ENCODE results near the gene CADPS.

The CADPS gene

DNA sequence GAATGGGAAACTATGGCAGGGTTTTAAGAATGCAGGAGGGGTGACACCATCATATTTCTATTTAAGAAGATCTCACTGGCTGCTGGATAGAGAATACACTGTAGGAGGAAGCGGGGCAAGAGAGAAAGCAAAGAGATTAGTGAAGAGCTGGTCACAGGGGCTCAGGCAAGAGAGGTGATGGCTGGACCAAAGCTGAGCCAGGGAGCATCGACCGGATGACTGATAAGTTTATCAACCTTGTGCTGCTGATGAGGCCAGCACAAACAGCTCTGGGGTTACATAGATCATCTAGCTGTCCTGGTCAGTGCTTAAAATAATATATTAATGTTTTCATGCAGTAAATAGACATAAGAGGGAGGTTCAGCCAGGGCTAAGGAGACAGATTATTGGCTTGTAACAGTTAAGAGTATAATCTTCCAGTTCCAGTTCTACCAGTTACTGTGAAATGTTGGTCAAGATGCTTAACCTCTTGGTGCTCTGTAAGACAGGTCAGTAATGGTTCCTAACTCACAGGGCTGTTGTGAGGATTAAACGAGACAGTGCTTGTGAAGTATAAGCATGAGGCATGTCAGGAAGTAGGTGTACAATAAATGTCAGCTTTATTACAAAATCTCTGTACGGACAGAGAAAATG lies 300.8 kb downstream of the CADPS start:
- H3K9ac ChIP-seq (ENCODE audit: low read depth in 1 of 2, low read length in 2 of 2) = no peak overlapping the region
- no peak overlapping the region for H3K4me3 ChIP-seq (ENCODE audit: low read length in 2 of 2)
- H3K36me3 ChIP-seq (ENCODE audit: control insufficient read depth in 2 of 2, insufficient read depth in 2 of 2, low read length in 2 of 2) = no peaks in the 10 kb centered on the region
- H3K4me1 ChIP-seq (ENCODE audit: control insufficient read depth in 2 of 2, insufficient read depth in 2 of 2, low read length in 2 of 2) = no peaks in the 10 kb centered on the region
- H3K9me3 ChIP-seq (ENCODE audit: control insufficient read depth in 2 of 2, low read length in 2 of 2) = peaks cover 0 to under 1% of the 10 kb centered on the region in 2 donors
- H3K27me3 ChIP-seq (ENCODE audit: control insufficient read depth in 2 of 2, insufficient read depth in 2 of 2, low read length in 2 of 2) = no peaks in the 10 kb centered on the region
- no peak overlapping the region for H3K27ac ChIP-seq (ENCODE audit: low read depth in 2 of 2, low read length in 2 of 2)

DNA sequence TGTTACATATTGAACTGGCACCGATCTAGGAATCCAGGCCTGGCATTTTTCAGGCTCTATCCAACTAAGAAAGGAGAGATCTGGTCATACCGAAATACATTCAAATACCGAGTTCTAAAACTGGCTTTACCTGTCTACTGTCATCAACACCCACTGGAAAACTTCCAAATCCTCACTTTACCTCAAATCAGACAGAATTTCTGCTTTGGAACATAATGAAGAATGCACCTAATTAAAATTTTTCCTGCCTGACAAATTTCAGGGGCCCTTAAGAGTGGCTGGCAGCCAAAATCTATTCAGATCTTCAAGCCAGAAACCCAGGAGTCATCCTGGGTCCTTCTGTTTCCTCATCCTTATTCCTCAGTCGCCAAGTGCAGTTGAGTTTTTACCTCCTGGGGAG lies 303.3 kb downstream of the CADPS start:
- Histone ChIP-seq H3K9me3 (ENCODE audit: control insufficient read depth in 2 of 2, low read length in 2 of 2) (no peaks in the 10 kb centered on the region), H3K27ac (ENCODE audit: low read depth in 2 of 2, low read length in 2 of 2) (no peak overlapping the region), H3K4me3 (ENCODE audit: low read length in 2 of 2) (no peak overlapping the region), H3K36me3 (ENCODE audit: control insufficient read depth in 2 of 2, insufficient read depth in 2 of 2, low read length in 2 of 2) (no peaks in the 10 kb centered on the region), H3K9ac (ENCODE audit: low read depth in 1 of 2, low read length in 2 of 2) (no peak overlapping the region), H3K27me3 (ENCODE audit: control insufficient read depth in 2 of 2, insufficient read depth in 2 of 2, low read length in 2 of 2) (no peaks in the 10 kb centered on the region), H3K4me1 (ENCODE audit: control insufficient read depth in 2 of 2, insufficient read depth in 2 of 2, low read length in 2 of 2) (no peaks in the 10 kb centered on the region)

DNA sequence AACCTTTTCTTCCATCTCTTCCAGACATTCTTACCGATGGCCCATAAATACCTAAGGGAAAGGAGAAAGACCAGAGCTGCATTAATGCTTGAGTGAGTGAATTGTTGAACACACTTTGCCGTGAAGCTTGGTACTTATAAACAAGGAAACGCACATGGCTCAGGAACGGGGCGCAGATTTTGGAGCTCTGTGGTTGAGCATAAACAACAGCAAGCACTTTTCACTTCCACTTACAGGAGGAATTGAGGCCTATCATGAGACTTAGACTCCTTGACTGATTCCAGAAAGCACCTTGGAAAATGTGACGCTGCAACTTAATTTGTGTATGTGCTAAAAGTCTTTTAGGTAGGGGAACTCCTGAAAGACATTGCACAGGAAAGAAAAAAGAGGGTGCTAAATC lies 304.3 kb downstream of the CADPS start:
- H3K27ac ChIP-seq (ENCODE audit: low read depth in 2 of 2, low read length in 2 of 2) = no peak overlapping the region
- H3K9me3 ChIP-seq (ENCODE audit: control insufficient read depth in 2 of 2, low read length in 2 of 2) = no peaks in the 10 kb centered on the region
- H3K4me3 ChIP-seq (ENCODE audit: low read length in 2 of 2) = no peak overlapping the region
- no peaks in the 10 kb centered on the region for H3K27me3 ChIP-seq (ENCODE audit: control insufficient read depth in 2 of 2, insufficient read depth in 2 of 2, low read length in 2 of 2)
- H3K36me3 ChIP-seq (ENCODE audit: control insufficient read depth in 2 of 2, insufficient read depth in 2 of 2, low read length in 2 of 2) = no peaks in the 10 kb centered on the region
- H3K4me1 ChIP-seq (ENCODE audit: control insufficient read depth in 2 of 2, insufficient read depth in 2 of 2, low read length in 2 of 2) = no peaks in the 10 kb centered on the region
- H3K9ac ChIP-seq (ENCODE audit: low read depth in 1 of 2, low read length in 2 of 2) = no peak overlapping the region

DNA sequence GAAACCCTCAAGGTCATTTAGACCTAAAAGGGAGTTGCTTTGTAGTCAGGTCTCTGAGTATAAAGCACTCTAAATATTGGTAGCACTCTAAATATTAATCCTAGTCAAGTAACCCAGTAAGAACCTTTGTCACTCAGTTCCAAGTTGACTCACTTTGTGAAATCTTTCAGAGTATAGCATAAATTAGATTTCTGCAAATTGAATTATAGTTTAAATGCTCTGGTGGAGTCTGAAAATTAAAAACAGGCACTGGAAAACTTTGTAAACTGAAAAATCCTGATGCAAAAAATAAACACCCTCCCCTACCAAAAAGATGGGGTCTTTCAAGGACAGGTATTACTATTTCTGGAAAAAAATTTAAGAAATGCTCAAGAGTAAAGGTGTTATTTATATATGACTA lies 305.6 kb downstream of the CADPS start:
- no peak overlapping the region for H3K27ac ChIP-seq (ENCODE audit: low read depth in 2 of 2, low read length in 2 of 2)
- H3K9ac ChIP-seq (ENCODE audit: low read depth in 1 of 2, low read length in 2 of 2) = no peak overlapping the region
- H3K9me3 ChIP-seq (ENCODE audit: control insufficient read depth in 2 of 2, low read length in 2 of 2) = no peaks in the 10 kb centered on the region
- no peaks in the 10 kb centered on the region for H3K27me3 ChIP-seq (ENCODE audit: control insufficient read depth in 2 of 2, insufficient read depth in 2 of 2, low read length in 2 of 2)
- no peaks in the 10 kb centered on the region for H3K36me3 ChIP-seq (ENCODE audit: control insufficient read depth in 2 of 2, insufficient read depth in 2 of 2, low read length in 2 of 2)
- no peaks in the 10 kb centered on the region for H3K4me1 ChIP-seq (ENCODE audit: control insufficient read depth in 2 of 2, insufficient read depth in 2 of 2, low read length in 2 of 2)
- no peak overlapping the region for H3K4me3 ChIP-seq (ENCODE audit: low read length in 2 of 2)

DNA sequence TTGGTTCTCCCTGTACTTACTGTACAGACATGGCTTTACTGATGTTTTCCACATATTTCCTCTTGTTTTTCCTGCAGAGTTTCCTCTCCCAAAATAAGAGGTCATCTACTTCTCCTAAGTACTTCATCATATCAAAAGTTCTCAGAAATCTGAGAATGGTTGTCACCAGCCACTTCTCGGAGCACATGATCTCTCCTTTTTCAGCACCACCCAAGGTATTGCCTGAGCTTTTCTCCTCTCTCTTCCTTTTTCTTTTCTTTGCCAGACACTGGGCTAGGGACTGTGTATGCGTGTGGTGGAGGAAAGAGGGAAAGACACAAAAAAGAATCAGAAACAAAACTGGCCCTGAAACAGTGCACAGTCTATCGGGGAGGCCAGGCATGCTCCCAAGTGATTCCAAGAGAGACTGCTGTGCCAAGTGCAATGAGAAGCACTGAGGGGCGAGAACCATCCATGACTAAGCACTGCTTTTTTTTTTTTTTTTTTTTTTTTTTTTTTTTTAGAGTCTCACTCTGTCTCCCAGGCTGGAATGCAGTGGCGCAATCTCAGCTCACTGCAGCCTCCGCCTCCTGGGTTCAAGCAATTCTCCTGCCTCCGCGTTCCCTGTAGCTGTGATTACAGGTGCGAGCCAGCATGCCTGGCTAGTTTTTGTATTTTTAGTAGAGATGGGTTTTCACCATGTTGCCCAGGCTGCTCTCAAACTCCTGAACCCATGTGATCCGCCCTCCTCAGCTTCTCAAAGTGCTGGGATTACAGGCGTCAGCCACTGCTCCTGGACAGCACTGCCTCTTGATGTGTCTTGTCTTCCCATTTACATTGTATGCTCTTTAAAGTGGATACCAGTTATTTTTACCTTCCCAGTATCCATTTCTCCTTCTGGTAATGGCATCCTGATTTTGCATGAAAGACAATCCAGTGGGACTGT lies 307.9 kb downstream of the CADPS start:
- Histone ChIP-seq H3K27me3 (ENCODE audit: control insufficient read depth in 2 of 2, insufficient read depth in 2 of 2, low read length in 2 of 2) (no peaks in the 10 kb centered on the region), H3K27ac (ENCODE audit: low read depth in 2 of 2, low read length in 2 of 2) (no peak overlapping the region), H3K4me3 (ENCODE audit: low read length in 2 of 2) (no peak overlapping the region), H3K9me3 (ENCODE audit: control insufficient read depth in 2 of 2, low read length in 2 of 2) (no peaks in the 10 kb centered on the region), H3K36me3 (ENCODE audit: control insufficient read depth in 2 of 2, insufficient read depth in 2 of 2, low read length in 2 of 2) (no peaks in the 10 kb centered on the region), H3K9ac (ENCODE audit: low read depth in 1 of 2, low read length in 2 of 2) (no peak overlapping the region), H3K4me1 (ENCODE audit: control insufficient read depth in 2 of 2, insufficient read depth in 2 of 2, low read length in 2 of 2) (no peaks in the 10 kb centered on the region)

DNA sequence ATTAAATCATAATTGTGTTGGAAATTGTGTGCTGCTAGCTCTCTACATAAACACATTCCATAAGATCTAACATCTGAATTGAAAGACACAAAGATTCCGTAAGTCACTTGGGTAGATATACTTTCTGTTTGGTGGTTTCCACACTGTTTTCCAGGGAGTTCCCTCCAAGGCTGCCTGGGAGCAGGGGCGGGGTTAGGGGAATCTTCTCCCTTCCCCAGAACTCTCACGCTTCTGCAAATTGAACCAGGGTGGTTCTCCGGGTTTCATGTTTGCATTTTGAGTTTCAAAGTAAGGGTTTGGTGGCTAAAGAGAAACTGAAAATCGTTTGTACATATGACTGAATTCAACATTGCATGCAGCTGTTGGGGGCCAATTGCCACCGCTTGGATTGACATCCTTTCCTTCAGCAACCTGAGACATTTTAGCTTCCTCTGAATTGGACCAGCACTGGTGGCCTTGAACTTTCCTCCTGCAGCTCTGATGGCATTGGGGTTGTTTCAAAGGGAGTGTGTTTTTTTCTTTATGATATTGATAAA lies 309.1 kb downstream of the CADPS start:
- Histone ChIP-seq H3K4me1 (ENCODE audit: control insufficient read depth in 2 of 2, insufficient read depth in 2 of 2, low read length in 2 of 2) (no peaks in the 10 kb centered on the region), H3K9me3 (ENCODE audit: control insufficient read depth in 2 of 2, low read length in 2 of 2) (no peaks in the 10 kb centered on the region), H3K27ac (ENCODE audit: low read depth in 2 of 2, low read length in 2 of 2) (no peak overlapping the region), H3K36me3 (ENCODE audit: control insufficient read depth in 2 of 2, insufficient read depth in 2 of 2, low read length in 2 of 2) (no peaks in the 10 kb centered on the region), H3K27me3 (ENCODE audit: control insufficient read depth in 2 of 2, insufficient read depth in 2 of 2, low read length in 2 of 2) (no peaks in the 10 kb centered on the region), H3K9ac (ENCODE audit: low read depth in 1 of 2, low read length in 2 of 2) (no peak overlapping the region), H3K4me3 (ENCODE audit: low read length in 2 of 2) (no peak overlapping the region)

DNA sequence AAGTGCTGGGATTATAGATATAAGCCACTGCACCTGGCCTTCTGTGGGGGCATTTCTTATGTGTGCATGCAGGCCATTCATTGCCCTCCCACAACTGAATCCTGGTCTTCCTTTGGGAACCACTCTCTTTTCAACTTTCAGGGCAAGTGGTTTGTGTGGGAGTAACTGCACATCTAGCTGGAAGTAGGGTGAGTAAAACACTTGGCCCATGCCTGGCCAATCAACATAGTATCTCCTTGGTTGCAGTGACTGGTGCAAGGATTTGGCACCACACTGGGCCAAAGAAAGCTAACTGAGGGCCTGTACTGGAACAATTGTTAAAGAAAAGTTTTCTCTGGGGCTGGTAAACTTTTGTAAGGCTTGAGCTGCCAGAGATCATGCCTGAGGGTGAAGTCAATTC lies 312.6 kb downstream of the CADPS start:
- no peak overlapping the region for H3K9ac ChIP-seq (ENCODE audit: low read depth in 1 of 2, low read length in 2 of 2)
- no peak overlapping the region for H3K4me3 ChIP-seq (ENCODE audit: low read length in 2 of 2)
- H3K27ac ChIP-seq (ENCODE audit: low read depth in 2 of 2, low read length in 2 of 2) = no peak overlapping the region
- no peaks in the 10 kb centered on the region for H3K36me3 ChIP-seq (ENCODE audit: control insufficient read depth in 2 of 2, insufficient read depth in 2 of 2, low read length in 2 of 2)
- H3K27me3 ChIP-seq (ENCODE audit: control insufficient read depth in 2 of 2, insufficient read depth in 2 of 2, low read length in 2 of 2) = no peaks in the 10 kb centered on the region
- no peaks in the 10 kb centered on the region for H3K9me3 ChIP-seq (ENCODE audit: control insufficient read depth in 2 of 2, low read length in 2 of 2)
- no peaks in the 10 kb centered on the region for H3K4me1 ChIP-seq (ENCODE audit: control insufficient read depth in 2 of 2, insufficient read depth in 2 of 2, low read length in 2 of 2)

DNA sequence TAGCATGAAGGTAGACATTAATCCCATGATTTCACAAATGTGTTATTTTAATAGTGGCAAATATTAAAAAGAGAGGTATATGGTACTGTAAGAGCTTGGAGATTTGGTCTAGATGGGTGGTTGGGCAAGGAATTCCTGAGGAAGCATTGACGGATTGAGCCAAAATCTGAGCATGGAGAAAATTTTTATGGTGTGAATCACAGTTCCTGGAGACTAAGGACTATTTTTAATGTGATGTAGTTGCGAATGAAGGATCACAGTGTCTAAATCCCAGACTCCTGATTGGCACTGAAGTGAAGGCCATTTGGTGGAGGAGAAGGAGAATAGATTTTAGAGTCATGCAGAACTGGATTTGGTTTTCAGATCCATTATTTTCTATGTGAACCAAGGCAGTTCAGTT lies 313.2 kb downstream of the CADPS start:
- H3K4me1 ChIP-seq (ENCODE audit: control insufficient read depth in 2 of 2, insufficient read depth in 2 of 2, low read length in 2 of 2) = no peaks in the 10 kb centered on the region
- H3K27ac ChIP-seq (ENCODE audit: low read depth in 2 of 2, low read length in 2 of 2) = no peak overlapping the region
- no peak overlapping the region for H3K4me3 ChIP-seq (ENCODE audit: low read length in 2 of 2)
- no peak overlapping the region for H3K9ac ChIP-seq (ENCODE audit: low read depth in 1 of 2, low read length in 2 of 2)
- H3K9me3 ChIP-seq (ENCODE audit: control insufficient read depth in 2 of 2, low read length in 2 of 2) = no peaks in the 10 kb centered on the region
- H3K27me3 ChIP-seq (ENCODE audit: control insufficient read depth in 2 of 2, insufficient read depth in 2 of 2, low read length in 2 of 2) = no peaks in the 10 kb centered on the region
- H3K36me3 ChIP-seq (ENCODE audit: control insufficient read depth in 2 of 2, insufficient read depth in 2 of 2, low read length in 2 of 2) = no peaks in the 10 kb centered on the region

DNA sequence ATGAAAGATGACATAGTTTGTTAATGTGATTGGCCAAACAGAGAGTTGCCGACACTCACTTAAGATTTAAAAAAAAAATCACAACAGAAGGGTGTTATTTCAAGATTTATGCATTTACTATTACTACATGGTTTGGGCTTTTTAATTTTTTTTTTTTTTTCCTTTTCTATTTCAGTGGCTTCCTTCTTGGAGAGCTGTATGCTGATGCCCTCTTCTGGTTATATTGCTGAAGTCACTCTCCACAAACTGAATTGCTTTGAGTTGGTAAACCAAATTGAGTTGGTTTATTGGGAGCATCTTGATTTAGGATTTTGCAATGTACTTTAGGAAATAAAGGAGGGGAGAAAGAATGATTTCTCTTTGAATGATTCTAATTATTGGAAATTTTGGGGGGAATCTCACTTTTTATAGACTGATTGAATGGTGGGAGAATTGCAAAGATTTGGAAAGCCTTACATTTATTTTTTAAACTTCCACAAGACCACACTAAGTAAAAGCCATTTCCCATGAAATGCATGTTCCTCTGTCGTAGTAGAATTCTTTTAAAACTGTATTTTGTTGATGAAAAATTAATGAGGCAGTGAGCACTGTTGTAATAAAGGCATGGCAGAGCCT lies 315.3 kb downstream of the CADPS start:
- no peak overlapping the region for H3K9ac ChIP-seq (ENCODE audit: low read depth in 1 of 2, low read length in 2 of 2)
- H3K4me3 ChIP-seq (ENCODE audit: low read length in 2 of 2) = no peak overlapping the region
- no peaks in the 10 kb centered on the region for H3K9me3 ChIP-seq (ENCODE audit: control insufficient read depth in 2 of 2, low read length in 2 of 2)
- no peaks in the 10 kb centered on the region for H3K36me3 ChIP-seq (ENCODE audit: control insufficient read depth in 2 of 2, insufficient read depth in 2 of 2, low read length in 2 of 2)
- no peak overlapping the region for H3K27ac ChIP-seq (ENCODE audit: low read depth in 2 of 2, low read length in 2 of 2)
- H3K27me3 ChIP-seq (ENCODE audit: control insufficient read depth in 2 of 2, insufficient read depth in 2 of 2, low read length in 2 of 2) = no peaks in the 10 kb centered on the region
- H3K4me1 ChIP-seq (ENCODE audit: control insufficient read depth in 2 of 2, insufficient read depth in 2 of 2, low read length in 2 of 2) = no peaks in the 10 kb centered on the region

DNA sequence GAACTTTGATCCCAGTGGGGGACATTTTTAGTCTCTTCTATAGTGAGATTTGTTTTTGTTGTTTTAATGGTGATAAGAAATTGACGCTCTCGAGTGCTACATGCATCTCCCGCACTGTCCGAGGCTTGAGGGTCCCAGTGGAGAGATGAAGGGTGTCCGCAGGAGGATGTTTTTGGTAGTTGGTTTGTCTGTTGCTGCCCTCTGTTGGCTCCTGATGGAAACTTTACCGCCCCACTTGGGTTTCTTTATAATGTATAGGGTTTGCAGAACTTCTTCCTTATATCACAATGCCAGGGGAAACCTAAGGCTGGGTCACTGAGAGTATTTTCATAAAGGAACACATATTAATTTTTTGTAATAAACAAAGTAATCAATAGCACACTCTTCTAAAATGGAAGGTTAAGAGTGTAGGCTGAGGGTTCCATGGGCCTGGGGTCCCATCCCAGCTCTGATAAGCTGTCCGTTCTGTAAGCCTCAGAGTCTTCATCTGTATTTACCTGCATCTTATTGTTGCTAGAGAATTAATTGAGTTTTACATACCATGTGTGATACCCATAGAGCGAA lies 316.6 kb downstream of the CADPS start:
- no peaks in the 10 kb centered on the region for H3K36me3 ChIP-seq (ENCODE audit: control insufficient read depth in 2 of 2, insufficient read depth in 2 of 2, low read length in 2 of 2)
- no peak overlapping the region for H3K27ac ChIP-seq (ENCODE audit: low read depth in 2 of 2, low read length in 2 of 2)
- no peaks in the 10 kb centered on the region for H3K27me3 ChIP-seq (ENCODE audit: control insufficient read depth in 2 of 2, insufficient read depth in 2 of 2, low read length in 2 of 2)
- no peaks in the 10 kb centered on the region for H3K9me3 ChIP-seq (ENCODE audit: control insufficient read depth in 2 of 2, low read length in 2 of 2)
- H3K4me3 ChIP-seq (ENCODE audit: low read length in 2 of 2) = no peak overlapping the region
- H3K9ac ChIP-seq (ENCODE audit: low read depth in 1 of 2, low read length in 2 of 2) = no peak overlapping the region
- no peaks in the 10 kb centered on the region for H3K4me1 ChIP-seq (ENCODE audit: control insufficient read depth in 2 of 2, insufficient read depth in 2 of 2, low read length in 2 of 2)
